NCI-H128 (cell line): ENCODE measurements around the gene S100A16.
"Not testable (repeated sequence)": the region's sequence is repeated elsewhere in the genome, so short reads cannot be mapped to it uniquely, and the experiment has no call there.

Experiments used
- DNase-seq: peaks from one replicate; lab custom pipeline; 2025; ENCODE audit not compliant: unreplicated experiment; lab: John Stamatoyannopoulos, UW

Gene S100A16, protein sequence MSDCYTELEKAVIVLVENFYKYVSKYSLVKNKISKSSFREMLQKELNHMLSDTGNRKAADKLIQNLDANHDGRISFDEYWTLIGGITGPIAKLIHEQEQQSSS

DNA sequence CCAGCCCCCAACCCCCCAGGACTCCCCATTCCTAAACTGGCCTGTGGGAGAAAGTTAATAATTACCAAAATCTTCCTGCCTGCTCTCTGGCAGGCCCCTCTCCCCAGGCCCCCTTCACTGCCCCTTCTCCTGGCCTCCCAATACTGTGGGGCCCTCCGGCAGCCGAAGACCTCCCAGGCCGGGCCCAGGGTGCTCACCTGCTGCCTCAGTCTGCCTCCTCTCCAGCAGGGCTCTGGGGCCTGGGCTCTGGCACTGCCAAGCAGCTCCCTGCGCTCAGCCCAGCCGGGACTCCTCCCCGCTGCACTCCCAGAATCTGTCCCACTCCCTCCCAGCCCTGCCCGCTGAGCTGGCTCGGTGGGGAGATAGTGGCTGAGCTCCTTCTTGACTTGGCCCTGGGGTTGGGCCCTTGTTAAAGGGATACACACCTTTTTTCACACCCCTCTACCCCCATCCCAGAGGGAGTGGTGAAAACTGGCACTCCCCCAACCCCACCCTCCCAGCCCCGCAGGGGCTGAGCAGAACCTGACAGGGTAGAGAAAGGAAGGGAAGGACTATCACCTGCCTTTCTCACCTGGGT, at the start of gene S100A16:
Gene S100A16, minus strand, starts transcription at position 383 of the 577 bp plus-strand sequence. CDS start 4,986 bp downstream, outside the sequence.
- no peak for DNase-seq

DNA sequence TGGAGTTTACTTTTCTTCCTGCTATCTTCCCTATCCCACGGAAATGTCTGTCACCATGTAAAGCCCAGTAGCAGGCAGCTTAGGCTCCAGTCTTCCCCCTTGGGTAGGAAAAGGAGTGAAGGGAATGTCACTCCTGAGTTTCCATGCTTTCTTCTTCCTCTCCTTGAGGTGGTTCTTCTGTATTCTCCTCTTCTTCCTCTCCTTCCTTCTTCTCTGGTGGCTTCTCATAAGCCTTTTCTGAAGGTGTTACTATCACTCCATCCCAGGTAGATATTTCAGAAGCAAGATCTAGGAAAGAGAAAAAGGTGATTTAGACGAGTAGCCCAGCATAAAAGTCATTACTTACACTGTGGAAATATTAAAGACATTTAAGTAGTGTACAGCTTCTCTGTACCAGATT, 49.3 kb upstream of the S100A16 start:
- DNase-seq, result no peak

GRCh38 chr1:153661111-153661708, 48.3 kb upstream of the S100A16 start:
- DNase-seq, result no peak

DNA sequence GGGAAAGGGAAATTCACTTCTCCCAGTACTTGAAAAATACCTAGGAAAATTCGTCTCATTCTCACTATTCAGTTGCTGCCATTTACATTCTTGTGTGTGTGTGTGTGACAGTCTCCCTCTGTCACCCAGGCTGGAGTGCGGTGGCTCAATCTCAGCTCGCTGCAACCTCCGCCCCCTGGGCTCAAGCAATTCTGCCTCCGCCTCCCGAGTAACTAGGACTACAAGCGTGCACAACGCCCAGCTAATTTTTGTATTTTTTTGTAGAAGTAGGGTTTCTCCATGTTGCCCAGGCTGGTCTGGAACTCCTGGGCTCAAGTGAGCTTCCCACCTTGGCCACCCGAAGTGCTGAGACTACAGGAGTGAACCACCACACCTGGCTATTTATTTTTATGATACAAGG, 46.7 kb upstream of the S100A16 start:
- DNase-seq, result no peak

- no peak for DNase-seq
Observed at GRCh38 chr1:153659175-153659534, 46.2 kb upstream of the S100A16 start.

- peak; percentile 77 for DNase-seq
Observed at GRCh38 chr1:153658400-153659174, 45.6 kb upstream of the S100A16 start, which contains the start of gene SNAPIN. SNAPIN (plus strand) TSS chr1:153658703; CDS start chr1:153658744, 41 bp downstream.

GRCh38 chr1:153655333-153655732, 42.4 kb upstream of the S100A16 start:
- no peak for DNase-seq

DNA sequence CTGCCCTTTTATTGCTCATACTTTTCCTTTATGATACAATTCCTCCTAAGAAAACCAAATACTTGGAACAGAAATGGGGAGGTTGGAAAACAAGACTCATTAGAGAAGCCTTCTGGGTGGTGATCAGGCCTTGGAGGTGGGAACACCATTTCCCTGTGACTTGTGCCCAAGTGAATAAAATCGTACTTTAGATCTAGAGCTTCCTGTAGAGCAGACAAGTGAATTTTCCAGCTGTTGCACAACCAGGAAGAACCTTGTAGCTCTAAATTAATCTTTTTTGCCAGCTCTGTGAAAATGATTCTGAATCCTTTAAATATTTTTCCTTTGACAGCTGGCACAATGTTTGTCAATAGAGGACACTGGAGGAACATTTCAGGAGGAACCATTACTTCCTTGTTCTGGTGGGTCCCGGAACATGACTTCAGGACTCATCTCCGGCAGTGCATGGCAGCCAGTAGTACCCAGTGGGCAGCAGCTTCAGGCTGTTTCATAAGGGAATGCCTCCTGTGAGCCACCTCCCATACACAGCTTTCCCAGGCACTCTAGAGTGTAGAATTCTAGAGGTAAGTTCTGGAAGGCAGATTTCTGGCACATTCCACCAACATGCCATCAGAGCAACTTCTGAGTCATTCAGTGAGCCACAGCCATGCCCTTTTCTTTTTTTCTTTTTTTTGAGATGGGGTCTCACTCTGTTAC, 40.0 kb upstream of the S100A16 start:
- no peak for DNase-seq

- no peak for DNase-seq
Observed at GRCh38 chr1:153651771-153652170, 38.8 kb upstream of the S100A16 start.

- DNase-seq, result no peak
Observed at GRCh38 chr1:153649863-153650235, 36.9 kb upstream of the S100A16 start.

GRCh38 chr1:153649137-153649862, 36.4 kb upstream of the S100A16 start:
- DNase-seq, result no peak

- no peak for DNase-seq
Observed at GRCh38 chr1:153648000-153648643, 35.2 kb upstream of the S100A16 start.

GRCh38 chr1:153647346-153647714, 34.4 kb upstream of the S100A16 start:
- no peak for DNase-seq

GRCh38 chr1:153646672-153647345, 33.9 kb upstream of the S100A16 start:
- DNase-seq, result no peak

DNA sequence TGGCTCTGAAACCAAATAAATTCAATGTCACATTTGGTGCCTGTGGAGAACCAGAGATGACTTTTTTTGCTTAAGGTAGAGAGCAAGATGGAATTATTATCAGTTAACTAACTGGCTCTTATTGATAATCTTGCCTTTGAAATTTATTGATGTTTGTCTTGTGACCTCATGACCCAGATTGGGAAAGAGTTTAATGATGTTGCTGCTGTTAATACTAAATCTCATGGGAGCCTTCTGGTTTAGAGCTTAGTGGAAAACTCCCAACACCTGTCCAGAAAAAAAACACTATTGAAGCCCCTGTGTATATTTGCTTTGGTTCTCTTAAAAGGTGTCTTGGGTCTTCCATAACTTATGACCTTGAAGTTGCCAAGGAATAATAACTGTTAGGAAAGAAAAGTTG, 30.9 kb upstream of the S100A16 start:
- no peak for DNase-seq

DNA sequence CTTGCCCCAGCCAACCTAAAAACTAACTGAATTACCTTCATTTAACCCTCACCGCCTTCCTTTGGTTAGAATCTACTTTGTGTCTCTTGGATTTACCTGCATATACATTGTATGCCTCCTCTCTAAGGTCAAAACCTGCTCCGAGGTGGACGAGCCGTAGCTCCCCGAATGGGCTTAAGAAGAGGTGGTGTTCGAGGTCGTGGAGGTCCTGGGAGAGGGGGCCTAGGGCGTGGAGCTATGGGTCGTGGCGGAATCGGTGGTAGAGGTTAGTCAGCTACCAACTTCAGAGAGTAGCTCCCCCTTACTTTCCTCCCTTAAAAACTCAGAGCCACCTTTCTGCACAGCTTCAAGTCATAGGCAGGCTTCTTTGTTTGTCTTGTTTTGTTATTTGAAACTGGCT, 30.2 kb upstream of the S100A16 start:
- no peak for DNase-seq

- no peak for DNase-seq
Observed at GRCh38 chr1:153642161-153642560, 29.2 kb upstream of the S100A16 start.

DNA sequence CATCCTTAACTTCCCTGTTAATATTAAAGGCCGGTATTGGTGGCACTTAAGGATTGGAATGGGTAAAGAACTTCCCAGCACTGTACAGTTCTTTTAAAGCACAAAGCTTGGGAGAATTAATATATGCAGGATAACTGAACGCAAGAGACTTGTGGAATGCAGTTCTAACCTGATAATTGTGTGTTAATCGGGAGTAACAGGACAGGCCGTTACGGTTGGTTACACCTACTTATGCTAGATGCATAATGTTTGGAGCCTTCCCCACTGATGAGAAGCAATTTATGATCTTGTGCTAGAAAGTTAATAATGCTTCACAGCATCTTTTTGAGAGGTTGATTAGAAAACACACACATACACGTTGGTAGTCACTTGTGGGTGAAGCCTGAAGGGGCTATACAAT, 27.9 kb upstream of the S100A16 start:
- no peak for DNase-seq

DNA sequence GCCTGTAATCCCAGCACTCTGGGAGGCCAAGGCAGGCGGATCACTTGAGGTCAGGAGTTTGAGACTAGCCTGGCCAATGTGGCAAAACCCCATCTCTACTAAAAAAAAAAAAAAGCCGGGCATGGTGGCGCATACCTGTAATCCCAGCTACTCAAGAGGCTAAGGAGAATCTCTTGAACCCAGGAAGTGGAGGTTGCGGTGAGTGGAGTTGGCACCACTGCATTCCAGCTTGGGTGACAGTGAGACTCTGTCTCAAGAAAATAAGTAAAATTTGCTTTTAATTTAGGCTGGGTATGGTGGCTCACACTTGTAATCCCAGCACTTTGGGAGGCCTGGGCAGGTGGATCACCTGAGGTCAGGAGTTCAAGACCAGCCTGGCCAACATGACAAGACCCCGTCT, 27.3 kb upstream of the S100A16 start:
- not testable (repeated sequence) for DNase-seq

- DNase-seq, result no peak
Observed at GRCh38 chr1:153639280-153639679, 26.3 kb upstream of the S100A16 start.
